PC-3 (cell line): Measurements from ENCODE around the gene PRMT1. TPM values are rescaled to one million over a fixed set of nuclear protein-coding genes. Genes with fewer than 3 reads are reported as not detected.

ENCODE experiments used
- ATAC-seq: fragments of 200-7000 bp; cut with Tn5 transposase; 2 replicates; pipeline ENCODE4 v1.9.1; 2020; ENCODE audit warnings: mild to moderate bottlenecking, moderate library complexity
- BruUV-seq: library from RNA; stranded (reverse); fragments of 400-500 nt; replicated peaks from 2 replicates; lab custom pipeline; 2021; lab: Mats Ljungman, UMichigan
- CTCF ChIA-PET: fragments of 300-600 bp; sonication (Branson Sonifier 250); formaldehyde crosslinking; loops from one replicate; lab custom pipeline; 2022; ENCODE audit warnings: antibody characterized with exemption; lab: Charles Lee
- POLR2A ChIA-PET: fragments of 300-600 bp; sonication (Branson Sonifier 250); formaldehyde crosslinking; loops from one replicate; lab custom pipeline; 2022; ENCODE audit warnings: antibody characterized with exemption; ENCODE audit not compliant: unreplicated experiment; lab: Charles Lee
- DNase-seq: peaks from one replicate; pipeline ENCODE4 v3.0.0-alpha.2; 2015
- H2AFZ ChIP-seq: fragments of 300-600 bp; sonication (generic); 2 replicates; pipeline ENCODE4 v1.6.0; 2016; ENCODE audit warnings: antibody characterized with exemption, low read length
- H3F3A ChIP-seq: fragments of 300-600 bp; sonication (generic); one replicate; pipeline ENCODE4 v1.6.0; 2017; ENCODE audit warnings: antibody characterized with exemption, low read length, control low read depth, mild to moderate bottlenecking; ENCODE audit not compliant: unreplicated experiment
- H3K27ac ChIP-seq: fragments of 300-600 bp; sonication (generic); 2 replicates; pipeline ENCODE4 v1.5.1; 2016; ENCODE audit warnings: mild to moderate bottlenecking, low read length
- H3K27me3 ChIP-seq: fragments of 300-600 bp; sonication (generic); 2 replicates; pipeline ENCODE4 v1.6.1; 2016; ENCODE audit warnings: low read length, mixed read lengths
- H3K36me3 ChIP-seq: fragments of 300-600 bp; sonication (generic); 2 replicates; pipeline ENCODE4 v1.6.1; 2016; ENCODE audit warnings: low read depth, mixed run types, low read length, mixed read lengths
- H3K4me1 ChIP-seq: fragments of 300-600 bp; sonication (generic); 2 replicates; pipeline ENCODE4 v1.5.1; 2016; ENCODE audit warnings: low read length; ENCODE audit not compliant: insufficient read depth
- H3K4me2 ChIP-seq: fragments of 300-600 bp; sonication (generic); 2 replicates; pipeline ENCODE4 v1.6.0; 2016; ENCODE audit warnings: low read length
- H3K4me3 ChIP-seq: fragments of 300-600 bp; sonication (generic); 2 replicates; pipeline ENCODE4 v1.5.1; 2016; ENCODE audit warnings: mild to moderate bottlenecking, low read length, mixed read lengths
- H3K79me2 ChIP-seq: fragments of 300-600 bp; sonication (generic); 2 replicates; pipeline ENCODE4 v1.6.1; 2017; ENCODE audit warnings: low read length, mixed read lengths
- H3K9ac ChIP-seq: fragments of 300-600 bp; sonication (generic); 2 replicates; pipeline ENCODE4 v1.6.0; 2016; ENCODE audit warnings: mild to moderate bottlenecking, low read length
- H3K9me2 ChIP-seq: fragments of 300-600 bp; sonication (generic); replicated peaks from 2 replicates; pipeline ENCODE4 v1.6.1; 2016; ENCODE audit warnings: mixed run types, low read length, mixed read lengths
- H3K9me3 ChIP-seq: fragments of 300-600 bp; sonication (generic); 2 replicates; pipeline ENCODE4 v1.6.1; 2016; ENCODE audit warnings: low read length, mixed read lengths
- H4K20me1 ChIP-seq: fragments of 300-600 bp; sonication (generic); 2 replicates; pipeline ENCODE4 v1.6.1; 2016; ENCODE audit warnings: low read length, mixed read lengths
- CTCF ChIP-seq: fragments of 300-600 bp; sonication (generic); conservative IDR thresholded peaks from 2 replicates; pipeline ENCODE4 v1.5.1; 2017; ENCODE audit warnings: antibody characterized with exemption, low read depth, mild to moderate bottlenecking, low read length
- EZH2 ChIP-seq: fragments of 300-600 bp; sonication (generic); IDR thresholded peaks from one replicate; pipeline ENCODE4 v1.6.1; 2017; ENCODE audit warnings: antibody characterized with exemption, mild to moderate bottlenecking, low read length; ENCODE audit not compliant: unreplicated experiment
- EZH2phosphoT487 ChIP-seq: fragments of 300-600 bp; sonication (generic); IDR thresholded peaks from 2 replicates; pipeline ENCODE4 v1.6.1; 2018; ENCODE audit warnings: mild to moderate bottlenecking, antibody characterized with exemption, low read length, borderline replicate concordance
- intact Hi-C: fragments of 100-400 bp; cut with micrococcal nuclease; formaldehyde crosslinking; loops from 2 replicates; pipeline ENCODE4 v1.9.0; 2023
- total RNA-seq: library from RNA; depleted of rRNA; stranded (reverse); fragments of >200 nt; gene quantifications from 2 replicates; pipeline ENCODE4 v1.2.3, GENCODE V29; 2014

Gene PRMT1
- total RNA-seq, 1 experiment from 2014 or later = 625 TPM

GRCh38 chr19:49692147-49692506 lies 15.1 kb downstream of the PRMT1 start:
- ChIA-PET CTCF (no interaction called here), POLR2A (no interaction called here)

GRCh38 chr19:49696115-49696514 lies 19.0 kb downstream of the PRMT1 start:
- Histone ChIP-seq H2AFZ (no peak overlapping the region), H3K27me3 (no peaks in the 10 kb centered on the region), H3K79me2 (no peaks in the 10 kb centered on the region), H4K20me1 (no peaks in the 10 kb centered on the region), H3K9me3 (no peaks in the 10 kb centered on the region), H3F3A (no peaks in the 10 kb centered on the region), H3K27ac (no peak overlapping the region), H3K4me3 (no peak overlapping the region), H3K36me3 (no peaks in the 10 kb centered on the region), H3K9me2 (no peaks in the 10 kb centered on the region), H3K4me1 (peaks cover 7% of the 10 kb centered on the region; the same call in 1 of the 2 replicates), H3K9ac (no peak overlapping the region), H3K4me2 (no peak overlapping the region)
- CTCF ChIA-PET = interaction anchor here (0.6 to 0.7 kb wide), 2 partner anchors 12 to 55 kb away, joined by 4 to 5 read pairs; no protein-coding TSS in a partner anchor
- no peak for ATAC-seq
- no TSS peak for BruUV-seq
- POLR2A ChIA-PET = no interaction called here
- intact Hi-C loops = no loop called here
- no peak for DNase-seq
- no peak for TF ChIP-seq EZH2
- TF ChIP-seq EZH2phosphoT487 = no peak
- TF ChIP-seq CTCF = no peak

More at GRCh38 chr19:49692147-49692506, 15.1 kb downstream of the PRMT1 start:
- H3K9me3 ChIP-seq = no peaks in the 10 kb centered on the region
- H3K27me3 ChIP-seq = no peaks in the 10 kb centered on the region
- H2AFZ ChIP-seq = no peak overlapping the region
- no peaks in the 10 kb centered on the region for H3K79me2 ChIP-seq
- H3K27ac ChIP-seq = no peak overlapping the region
- H3K4me2 ChIP-seq = no peak overlapping the region
- intact Hi-C loops = loop anchor here (5.0 kb wide), 1 partner anchor 115 kb away; no protein-coding TSS in a partner anchor
- H3F3A ChIP-seq = no peaks in the 10 kb centered on the region
- DNase-seq (no peak), ATAC-seq (no peak)
- no peaks in the 10 kb centered on the region for H3K9me2 ChIP-seq
- no peak overlapping the region for H3K9ac ChIP-seq
- peaks cover under 1% of the 10 kb centered on the region; the same call in 1 of the 2 replicates for H4K20me1 ChIP-seq
- no peaks in the 10 kb centered on the region; the same call in 1 of the 2 replicates for H3K36me3 ChIP-seq
- BruUV-seq = no TSS peak
- no peak overlapping the region for H3K4me3 ChIP-seq
- TF ChIP-seq EZH2 (no peak), CTCF (no peak), EZH2phosphoT487 (no peak)
- peaks cover 19% of the 10 kb centered on the region for H3K4me1 ChIP-seq

- H3F3A ChIP-seq = no peaks in the 10 kb centered on the region
- H4K20me1 ChIP-seq = no peaks in the 10 kb centered on the region
- H3K9ac ChIP-seq = no peak overlapping the region
- H3K36me3 ChIP-seq = no peaks in the 10 kb centered on the region
- H3K4me1 ChIP-seq = no peaks in the 10 kb centered on the region
- no peak overlapping the region for H3K4me3 ChIP-seq
- TF ChIP-seq EZH2 (no peak), CTCF (no peak), EZH2phosphoT487 (no peak)
- DNase-seq = no peak
- H3K27ac ChIP-seq = no peak overlapping the region
- ChIA-PET CTCF (no interaction called here), POLR2A (interaction anchor here (0.6 kb wide), 1 partner anchor 1266 kb away, joined by 3 read pairs; no protein-coding TSS in a partner anchor)
- no peaks in the 10 kb centered on the region for H3K9me2 ChIP-seq
- no peak overlapping the region for H3K4me2 ChIP-seq
- no peak for ATAC-seq
- intact Hi-C loops = no loop called here
- H2AFZ ChIP-seq = no peak overlapping the region
- BruUV-seq = no TSS peak
- H3K79me2 ChIP-seq = no peaks in the 10 kb centered on the region
- no peaks in the 10 kb centered on the region for H3K27me3 ChIP-seq
- no peaks in the 10 kb centered on the region for H3K9me3 ChIP-seq
These were observed 19.8 kb downstream of the PRMT1 start for GRCh38 chr19:49696865-49697264.
